K562 (cell line): ENCODE results near the gene BAIAP2. TPM values are rescaled to one million over a fixed set of nuclear protein-coding genes. Genes with fewer than 3 reads are reported as not detected.
A peak's percentile ranks its signal among the peaks of the same experiment; 100 is the strongest.

Source experiments
- ATAC-seq: fragments of 200-7000 bp; cut with Tn5 transposase; 3 replicates; pipeline ENCODE4 v1.9.1; 2020; ENCODE audit warnings: moderate library complexity
- BruUV-seq: library from RNA; stranded (reverse); fragments of 400-500 nt; replicated peaks from 2 replicates; lab custom pipeline; 2021; lab: Mats Ljungman, UMichigan
- CTCF ChIA-PET: fragments of 300-600 bp; formaldehyde crosslinking; extraction: SDS; loops from one replicate; lab custom pipeline; 2021; ENCODE audit warnings: low intra/inter-chr PET ratio; lab: Yijun Ruan, JAX
- POLR2A ChIA-PET: fragments of 300-600, 350-650 bp; sonication (Branson Sonifier 250); formaldehyde crosslinking; extraction: SDS; loops from one replicate; lab custom pipeline; 2021; ENCODE audit warnings: antibody characterized with exemption, inconsistent platforms; lab: Yijun Ruan, JAX
- DNase-seq, 4 experiments: peaks; one replicate each; pipeline versions ENCODE4 v3.0.0 to v3.0.0-alpha.2; 2011 to 2018; ENCODE audit warnings: low spot score in 3 of 4, mixed read lengths in 3 of 4; ENCODE audit errors: extremely low read depth in 1 of 4
- FAIRE-seq: peaks from 2 replicates; lab custom pipeline; 2011; peaks lifted over from hg19 to GRCh38; lab: Jason Lieb, UNC
- H2AFZ ChIP-seq: 2 replicates; pipeline ENCODE4 v1.6.0; 2011; ENCODE audit warnings: low read depth, low read length, control low read depth, inconsistent platforms
- H3K27ac ChIP-seq: fragments of 200-600 bp; 3 replicates; pipeline ENCODE4 v1.8.0; 2011; ENCODE audit warnings: low read depth, mild to moderate bottlenecking, control low read depth, inconsistent platforms, low read length, moderate library complexity, mixed read lengths; ENCODE audit errors: extremely low read depth
- H3K27me3 ChIP-seq, 2 experiments: fragments of 300-600 bp in 1 of 2; 2 replicates in 1 of 2; 3 replicates in 1 of 2; pipeline versions ENCODE4 v1.6.0 to v1.8.0; 2011; ENCODE audit warnings: inconsistent platforms in 2 of 2, low read length in 2 of 2, mild to moderate bottlenecking in 1 of 2, mixed read lengths in 1 of 2, moderate library complexity in 1 of 2; ENCODE audit not compliant: control insufficient read depth in 2 of 2, insufficient read depth in 2 of 2
- H3K36me3 ChIP-seq: fragments of 300-600 bp; 3 replicates; pipeline ENCODE4 v1.8.0; 2011; ENCODE audit warnings: mild to moderate bottlenecking, low read length, inconsistent platforms; ENCODE audit not compliant: control insufficient read depth, insufficient read depth
- H3K4me1 ChIP-seq, 2 experiments: fragments of 200-600 bp in 1 of 2; replicated peaks in 1 of 2; 2 replicates in 1 of 2; 3 replicates in 1 of 2; pipeline versions ENCODE4 v1.5.1 to v1.8.0; 2011; ENCODE audit warnings: inconsistent platforms in 2 of 2, low read length in 2 of 2, mild to moderate bottlenecking in 1 of 2, mixed read lengths in 1 of 2, moderate library complexity in 1 of 2; ENCODE audit not compliant: control insufficient read depth in 2 of 2, insufficient read depth in 2 of 2
- H3K4me2 ChIP-seq: 2 replicates; pipeline ENCODE4 v1.6.1; 2011; ENCODE audit warnings: low read length, control low read depth, inconsistent platforms, mixed read lengths; ENCODE audit not compliant: insufficient read depth
- H3K4me3 ChIP-seq: fragments of 200-600 bp; sonication (generic), shearing (Covaris generic); 2 replicates; pipeline ENCODE4 v1.5.1; 2016; ENCODE audit warnings: control low read depth, inconsistent platforms
- H3K79me2 ChIP-seq: fragments of 200-600 bp; 3 replicates; pipeline ENCODE4 v1.8.0; 2011; ENCODE audit warnings: low read length, inconsistent platforms; ENCODE audit not compliant: control insufficient read depth, insufficient read depth
- H3K9ac ChIP-seq, 2 experiments: 2 replicates each; pipeline versions ENCODE4 v1.6.0 to v1.6.1; 2011; ENCODE audit warnings: low read depth in 2 of 2, low read length in 2 of 2, control low read depth in 1 of 2, inconsistent platforms in 1 of 2, mild to moderate bottlenecking in 1 of 2, mixed read lengths in 1 of 2; ENCODE audit not compliant: insufficient read depth in 1 of 2
- H3K9me1 ChIP-seq: one replicate; pipeline ENCODE4 v1.6.0; 2011; ENCODE audit warnings: inconsistent platforms, mild to moderate bottlenecking, low read length, moderate library complexity; ENCODE audit not compliant: control insufficient read depth, insufficient read depth
- H3K9me3 ChIP-seq: replicated peaks from 2 replicates; pipeline ENCODE4 v1.5.1; 2011; ENCODE audit warnings: low read depth, low read length, inconsistent platforms; ENCODE audit not compliant: control insufficient read depth, insufficient read depth
- H4K20me1 ChIP-seq: replicated peaks from 2 replicates; pipeline ENCODE4 v1.6.1; 2011; ENCODE audit warnings: low read length, inconsistent platforms, mixed read lengths; ENCODE audit not compliant: control insufficient read depth, insufficient read depth
- BRF1 ChIP-seq: IDR thresholded peaks from 3 replicates; pipeline ENCODE4 v1.6.1; 2011; ENCODE audit warnings: borderline replicate concordance, mild to moderate bottlenecking; ENCODE audit not compliant: insufficient read length; ENCODE audit errors: extremely low read depth
- CEBPG ChIP-seq, 3 experiments: fragments of 200-800 bp in 1 of 3; sonication (Bioruptor generic) in 1 of 3; sonication (generic) in 1 of 3; formaldehyde crosslinking in 1 of 3; IDR thresholded peaks in 2 of 3; conservative IDR thresholded peaks in 1 of 3; 2 replicates each; pipeline versions ENCODE4 v1.6.1 to v1.8.0; 2016 to 2022; ENCODE audit warnings: missing compliant biosample characterization in 2 of 3, missing genetic modification characterization in 2 of 3, mild to moderate bottlenecking in 1 of 3, missing genetic modification reagents in 1 of 3
- CTBP1 ChIP-seq: fragments of 450-650 bp; IDR thresholded peaks from 2 replicates; pipeline ENCODE4 v1.6.1; 2016; ENCODE audit warnings: borderline replicate concordance
- HMG20B ChIP-seq: fragments of 250-450 bp; sonication (Bioruptor Pico); IDR thresholded peaks from 2 replicates; pipeline ENCODE4 v1.5.0; 2021; ENCODE audit warnings: mild to moderate bottlenecking
- HOXB6 ChIP-seq: fragments of 250-450 bp; sonication (Bioruptor Pico); IDR thresholded peaks from 2 replicates; pipeline ENCODE4 v1.5.1; 2022; ENCODE audit warnings: mild to moderate bottlenecking, borderline replicate concordance
- IFI16 ChIP-seq: fragments of 250-450 bp; sonication (Bioruptor Pico); IDR thresholded peaks from 2 replicates; pipeline ENCODE4 v2.1.2; 2022; ENCODE audit warnings: mild to moderate bottlenecking, inconsistent platforms
- KDM5B ChIP-seq: fragments of 200-600 bp; sonication (generic); IDR thresholded peaks from 2 replicates; pipeline ENCODE4 v1.6.1; 2012; ENCODE audit warnings: low read depth, mild to moderate bottlenecking, moderate library complexity, low read length, control low read depth, inconsistent platforms; ENCODE audit not compliant: insufficient replicate concordance
- MAZ ChIP-seq, 2 experiments: fragments of 450-650 bp in 1 of 2; sonication (generic) in 1 of 2; formaldehyde crosslinking; IDR thresholded peaks in 1 of 2; conservative IDR thresholded peaks in 1 of 2; 2 replicates each; pipeline versions ENCODE4 v1.4.0 to v1.5.0; 2020; ENCODE audit warnings: mild to moderate bottlenecking in 1 of 2, missing genetic modification reagents in 1 of 2
- NR2C2 ChIP-seq, 2 experiments: fragments of 200-800 bp in 1 of 2; sonication (Bioruptor generic) in 1 of 2; sonication (generic) in 1 of 2; formaldehyde crosslinking in 1 of 2; IDR thresholded peaks; 2 replicates each; pipeline versions ENCODE4 v1.6.1 to v1.8.0; 2016 to 2022; ENCODE audit warnings: mild to moderate bottlenecking in 1 of 2, missing compliant biosample characterization in 1 of 2, missing genetic modification characterization in 1 of 2, missing genetic modification reagents in 1 of 2
- TAF15 ChIP-seq: fragments of 200-400 bp; formaldehyde crosslinking; IDR thresholded peaks from 2 replicates; pipeline ENCODE4 v1.6.1; 2017; ENCODE audit warnings: mild to moderate bottlenecking, low read depth, low read length, moderate library complexity
- THRAP3 ChIP-seq: fragments of 450-650 bp; IDR thresholded peaks from 2 replicates; pipeline ENCODE4 v1.6.1; 2016; ENCODE audit warnings: mild to moderate bottlenecking, inconsistent platforms, borderline replicate concordance
- WHSC1 ChIP-seq: IDR thresholded peaks from one replicate; pipeline ENCODE4 v1.6.1; 2012; ENCODE audit warnings: low read length, control low read depth, inconsistent platforms
- ZFPM2 ChIP-seq: fragments of 250-450 bp; sonication (Bioruptor Pico); IDR thresholded peaks from 2 replicates; pipeline ENCODE4 v1.5.1; 2022; ENCODE audit warnings: mild to moderate bottlenecking
- ZNF121 ChIP-seq: sonication (generic); formaldehyde crosslinking; conservative IDR thresholded peaks from 2 replicates; pipeline ENCODE4 v1.8.0; 2022; ENCODE audit warnings: missing genetic modification reagents
- ZNF766 ChIP-seq: fragments of 200-800 bp; sonication (Bioruptor generic); conservative IDR thresholded peaks from 2 replicates; pipeline ENCODE4 v1.6.1; 2016; ENCODE audit warnings: missing genetic modification characterization, missing compliant biosample characterization
- WGBS: fragments of 100-300 bp; shearing (Covaris generic); methylation state at CpG from one replicate; pipeline ENCODE4 v1.1.6; 2016; ENCODE audit warnings: low coverage, mixed read lengths; ENCODE audit not compliant: insufficient coverage; ENCODE audit errors: missing lambda C conversion rate; 5-methylcytosine and 5-hydroxymethylcytosine counted together
- in situ Hi-C: fragments of 300-500 bp; cut with MboI; formaldehyde crosslinking; loops from 4 replicates; pipeline ENCODE4 v1.15.0; 2018; ENCODE audit warnings: inconsistent platforms, mixed read lengths
- intact Hi-C: fragments of 100-400 bp; cut with micrococcal nuclease; formaldehyde crosslinking; loops from 2 replicates; pipeline ENCODE4 v1.14.2; 2022
- polyA plus RNA-seq, 8 experiments: library from polyadenylated mRNA; depleted of rRNA in 4 of 8; stranded (reverse) in 5 of 8; unstranded in 3 of 8; fragments of >200 nt; fragmentation: Nextera tagmentation in 2 of 8; fragmentation: Illumina TruSeq in 1 of 8; extraction: Ambion mirVana in 2 of 8; extraction: Trizol in 1 of 8; gene quantifications; 2 replicates each; pipeline versions ENCODE4 v1.2.1 to v1.2.3, GENCODE V29; 2011 to 2014; ENCODE audit warnings: inconsistent platforms in 1 of 8, missing spikeins in 1 of 8
- total RNA-seq, 7 experiments: library from RNA; depleted of rRNA in 6 of 7; stranded (reverse); fragments of >200 nt in 6 of 7; fragmentation: Illumina TruSeq in 2 of 7; extraction: Trizol in 2 of 7; gene quantifications; 2 replicates each; pipeline versions ENCODE4 v1.2.1 to v1.2.3, GENCODE V29; 2011 to 2021; ENCODE audit warnings: low replicate concordance in 1 of 7
- TF ChIP-seq, protein P1 (sequence below): IDR thresholded peaks from 2 replicates; pipeline ENCODE4 v1.6.1; 2014; ENCODE audit warnings: antibody characterized with exemption
- TF ChIP-seq, protein P2 (sequence below): fragments of 250-450 bp; sonication (Bioruptor Pico); IDR thresholded peaks from 2 replicates; pipeline ENCODE4 v1.9.0; 2021; ENCODE audit warnings: mild to moderate bottlenecking, inconsistent platforms

The BAIAP2 gene
- total and polyA plus RNA-seq, 9 of the 15 experiments (the other 6 are each of a cell fraction or from before 2014, with no cell fraction given): 2.3 to 51.6 (median 18.4) TPM

DNA sequence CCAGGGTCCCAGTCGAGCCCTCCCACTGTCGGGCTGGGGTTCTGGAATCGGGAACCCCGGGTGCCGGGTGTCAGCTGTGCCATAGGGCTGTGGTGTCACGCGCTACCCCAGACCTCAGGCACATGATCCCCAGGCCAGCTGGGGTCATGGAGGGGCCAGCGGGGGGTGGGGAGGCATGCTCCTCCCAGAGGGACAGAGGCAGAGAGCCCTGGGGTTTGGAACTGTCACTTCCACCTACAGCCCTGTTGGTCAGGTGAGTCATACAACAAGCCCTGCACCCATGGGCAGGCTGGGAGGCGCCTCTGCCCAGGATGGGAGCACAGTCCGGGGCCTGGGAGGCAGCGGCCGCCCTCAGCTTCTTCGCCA is 63.0 kb downstream of the BAIAP2 start:
- BruUV-seq: no TSS peak
- in situ Hi-C loops (loop anchor here (5.0 kb wide), 1 partner anchor 111 kb away; no protein-coding TSS in a partner anchor), intact Hi-C loops (loop anchor here (1.0 to 5.0 kb wide), 3 partner anchors 56 to 109 kb away; no protein-coding TSS in a partner anchor)
- peak; percentile 4 for ATAC-seq
- peak overlapping the region; percentile 84 for H3K4me2 ChIP-seq
- no peaks in the 10 kb centered on the region for H3K9me3 ChIP-seq
- no peaks in the 10 kb centered on the region for H3K27me3 ChIP-seq
- H3K9me1 ChIP-seq: peaks cover 5% of the 10 kb centered on the region
- H3K79me2 ChIP-seq: no peaks in the 10 kb centered on the region
- H3K9ac ChIP-seq: peak overlapping the region; percentile 69 to 94; a peak in 3 of 4 replicates
- FAIRE-seq: peak; percentile 80
- ChIA-PET CTCF (interaction anchor here (0.7 to 0.8 kb wide), 2 partner anchors 109 kb away, joined by 3 read pairs; no protein-coding TSS in a partner anchor), POLR2A (interaction anchor here (0.6 to 1.0 kb wide), 5 partner anchors 13 to 140 kb away, joined by 3 to 4 read pairs (median 3); partner anchors contain the start of gene TEPSIN)
- 0 out of 2 replicates have a peak, but pooled peaks cover 7% of the 10 kb centered on the region for H4K20me1 ChIP-seq
- peak overlapping the region; percentile 82 for H3K27ac ChIP-seq
- H3K36me3 ChIP-seq: peaks cover 47% of the 10 kb centered on the region; the same call in 2 of the 3 replicates
- peak; percentile 68 to 84 (median 70) for DNase-seq
- H2AFZ ChIP-seq: peak overlapping the region; percentile 90
- peak overlapping the region; percentile 28 for H3K4me3 ChIP-seq
- H3K4me1 ChIP-seq: peaks cover 48 to 100% of the 10 kb centered on the region in 2 experiments
- WGBS: 32% methylated on average over 6 of the region's 13 CpGs
- TF ChIP-seq THRAP3: no peak
- no peak for TF ChIP-seq NR2C2 (CRISPR knock-in tag; IDR thresholded peaks at IDR 0.05)
- TF ChIP-seq NR2C2 (tag; IDR thresholded peaks at IDR 0.05): peak; percentile 74
- no peak for TF ChIP-seq ZNF121 (CRISPR knock-in tag)
- TF ChIP-seq ZFPM2 (CRISPR knock-in tag): no peak
- TF ChIP-seq HMG20B (CRISPR knock-in tag): no peak
- TF ChIP-seq, protein P1, sequence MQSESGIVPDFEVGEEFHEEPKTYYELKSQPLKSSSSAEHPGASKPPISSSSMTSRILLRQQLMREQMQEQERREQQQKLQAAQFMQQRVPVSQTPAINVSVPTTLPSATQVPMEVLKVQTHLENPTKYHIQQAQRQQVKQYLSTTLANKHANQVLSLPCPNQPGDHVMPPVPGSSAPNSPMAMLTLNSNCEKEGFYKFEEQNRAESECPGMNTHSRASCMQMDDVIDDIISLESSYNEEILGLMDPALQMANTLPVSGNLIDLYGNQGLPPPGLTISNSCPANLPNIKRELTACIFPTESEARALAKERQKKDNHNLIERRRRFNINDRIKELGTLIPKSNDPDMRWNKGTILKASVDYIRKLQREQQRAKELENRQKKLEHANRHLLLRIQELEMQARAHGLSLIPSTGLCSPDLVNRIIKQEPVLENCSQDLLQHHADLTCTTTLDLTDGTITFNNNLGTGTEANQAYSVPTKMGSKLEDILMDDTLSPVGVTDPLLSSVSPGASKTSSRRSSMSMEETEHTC: peak; percentile 79; the same call in 1 of the 2 replicates
- no peak for TF ChIP-seq CEBPG (CRISPR knock-in tag; IDR thresholded peaks at IDR 0.05)
- no peak for TF ChIP-seq CEBPG (tag; conservative IDR thresholded peaks at IDR 0.05 in 1 of 2, IDR thresholded peaks at IDR 0.05 in 1 of 2)
- TF ChIP-seq ZNF766 (CRISPR knock-in tag): no peak
- TF ChIP-seq IFI16: no peak
- TF ChIP-seq HOXB6 (CRISPR knock-in tag): no peak
- no peak for TF ChIP-seq KDM5B
- no peak for TF ChIP-seq TAF15
- no peak for TF ChIP-seq BRF1
- TF ChIP-seq WHSC1: no peak
- no peak for TF ChIP-seq CTBP1
- TF ChIP-seq, protein P2, sequence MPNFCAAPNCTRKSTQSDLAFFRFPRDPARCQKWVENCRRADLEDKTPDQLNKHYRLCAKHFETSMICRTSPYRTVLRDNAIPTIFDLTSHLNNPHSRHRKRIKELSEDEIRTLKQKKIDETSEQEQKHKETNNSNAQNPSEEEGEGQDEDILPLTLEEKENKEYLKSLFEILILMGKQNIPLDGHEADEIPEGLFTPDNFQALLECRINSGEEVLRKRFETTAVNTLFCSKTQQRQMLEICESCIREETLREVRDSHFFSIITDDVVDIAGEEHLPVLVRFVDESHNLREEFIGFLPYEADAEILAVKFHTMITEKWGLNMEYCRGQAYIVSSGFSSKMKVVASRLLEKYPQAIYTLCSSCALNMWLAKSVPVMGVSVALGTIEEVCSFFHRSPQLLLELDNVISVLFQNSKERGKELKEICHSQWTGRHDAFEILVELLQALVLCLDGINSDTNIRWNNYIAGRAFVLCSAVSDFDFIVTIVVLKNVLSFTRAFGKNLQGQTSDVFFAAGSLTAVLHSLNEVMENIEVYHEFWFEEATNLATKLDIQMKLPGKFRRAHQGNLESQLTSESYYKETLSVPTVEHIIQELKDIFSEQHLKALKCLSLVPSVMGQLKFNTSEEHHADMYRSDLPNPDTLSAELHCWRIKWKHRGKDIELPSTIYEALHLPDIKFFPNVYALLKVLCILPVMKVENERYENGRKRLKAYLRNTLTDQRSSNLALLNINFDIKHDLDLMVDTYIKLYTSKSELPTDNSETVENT (CRISPR knock-in tag): no peak
- no peak for TF ChIP-seq MAZ (CRISPR knock-in tag; conservative IDR thresholded peaks at IDR 0.05 in 1 of 2, IDR thresholded peaks at IDR 0.05 in 1 of 2)
